NCI-H1105 (cell line): Measurements from ENCODE around the gene PIGL.
"Not testable (repeated sequence)": the region's sequence is repeated elsewhere in the genome, so short reads cannot be mapped to it uniquely, and the experiment has no call there.

Experiments
- DNase-seq: peaks from one replicate; lab custom pipeline; 2025; lab: John Stamatoyannopoulos, UW

PIGL gene

DNA sequence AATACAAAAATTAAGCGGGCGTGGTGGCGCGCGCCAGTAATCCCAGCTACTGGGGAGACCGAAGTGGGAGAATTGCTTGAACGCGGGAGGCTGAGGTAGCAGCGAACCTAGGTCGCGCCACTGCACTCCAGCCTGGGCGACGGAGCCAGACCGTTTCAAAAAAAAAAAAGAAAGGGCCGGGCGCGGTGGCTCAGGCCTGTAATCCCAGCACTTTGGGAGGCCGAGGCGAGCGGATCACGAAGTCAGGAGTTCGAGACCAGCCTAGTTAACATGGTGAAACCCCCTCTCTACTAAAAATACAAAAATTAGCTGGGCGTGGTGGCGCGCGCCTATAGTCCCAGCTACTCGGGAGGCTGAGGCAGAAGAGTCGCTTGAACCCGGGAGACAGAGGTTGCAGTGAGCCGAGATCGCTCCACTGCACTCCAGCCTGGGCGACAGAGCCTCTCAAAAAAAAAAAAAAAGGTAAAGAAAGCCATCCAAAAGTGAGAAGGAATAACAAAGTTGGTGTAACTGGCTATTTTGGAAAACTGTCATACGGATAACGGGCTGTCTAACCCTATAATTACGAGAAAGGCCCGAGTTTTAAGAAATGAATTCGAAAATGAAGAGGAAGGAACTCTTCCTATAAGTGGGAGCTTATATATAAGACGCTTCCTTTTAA lies 539 bp upstream of the PIGL start:
- not testable (repeated sequence) for DNase-seq

DNA sequence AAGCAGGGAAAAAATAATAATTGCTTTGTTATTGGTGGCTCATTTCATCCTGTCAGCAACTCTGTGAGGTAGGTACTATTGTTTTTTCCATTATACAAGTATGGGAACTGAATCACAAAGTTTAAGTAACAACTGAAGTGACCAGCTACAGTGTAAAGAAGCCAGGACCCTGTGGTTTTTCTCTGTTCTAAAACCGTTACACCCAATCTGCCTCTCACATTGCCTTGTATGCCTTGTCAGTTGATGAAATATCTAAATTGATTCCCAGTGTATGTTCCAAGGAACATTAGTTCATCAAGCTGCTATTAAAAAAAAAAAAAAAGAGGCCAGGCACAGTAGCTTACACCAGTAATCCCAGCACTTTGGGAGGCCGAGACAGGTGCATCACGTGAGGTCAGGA lies 5.4 kb downstream of the PIGL start:
- DNase-seq = no peak

DNA sequence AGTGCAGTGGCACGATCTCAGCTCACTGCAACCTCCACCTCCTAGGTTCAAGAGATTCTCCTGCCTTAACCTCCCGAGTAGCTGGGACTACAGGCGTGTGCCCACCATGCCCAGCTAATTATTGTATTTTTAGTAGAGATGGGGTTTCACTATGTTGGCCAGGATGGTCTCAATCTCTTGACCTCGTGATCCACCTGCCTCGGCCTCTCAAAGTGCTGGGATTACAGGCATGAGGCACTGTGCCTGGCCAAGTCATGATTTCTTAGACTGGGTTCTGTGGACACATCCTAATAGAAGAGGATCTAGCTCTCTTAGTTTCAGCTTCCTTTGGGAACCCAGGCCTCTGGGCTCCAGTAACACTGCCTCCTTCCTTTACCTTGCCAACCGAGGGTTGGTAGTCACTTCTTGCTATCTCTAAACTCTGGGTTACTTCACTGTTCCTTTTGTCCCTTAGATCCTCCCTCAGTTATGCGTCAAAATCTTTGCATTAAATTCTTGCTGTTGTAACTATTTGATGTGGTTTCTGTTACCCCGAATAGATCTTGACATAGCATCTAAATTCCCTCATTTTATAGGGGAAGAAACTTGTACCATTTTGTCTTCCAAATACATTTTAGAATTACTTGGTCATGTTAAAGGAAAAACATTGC lies 13.0 kb downstream of the PIGL start:
- DNase-seq = not testable (repeated sequence)

DNA sequence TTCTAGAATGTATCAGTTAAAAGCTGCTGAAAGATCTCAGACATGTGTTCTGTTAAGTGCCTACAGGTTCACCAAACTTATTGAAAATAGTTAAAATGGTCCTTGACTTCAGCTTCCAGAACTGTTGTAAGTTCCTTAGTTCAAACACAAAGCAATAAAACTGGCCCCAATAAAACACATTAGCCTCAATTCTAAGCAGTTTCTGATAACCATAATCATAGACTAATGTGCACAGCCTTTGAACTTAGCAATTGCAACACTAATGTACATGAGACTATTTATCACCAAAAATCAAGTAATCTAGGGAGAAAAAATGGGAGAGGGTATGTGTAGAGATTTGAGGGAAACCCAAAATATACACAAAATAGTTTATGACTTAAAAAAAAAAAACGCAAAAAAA lies 15.4 kb downstream of the PIGL start:
- no peak for DNase-seq

DNA sequence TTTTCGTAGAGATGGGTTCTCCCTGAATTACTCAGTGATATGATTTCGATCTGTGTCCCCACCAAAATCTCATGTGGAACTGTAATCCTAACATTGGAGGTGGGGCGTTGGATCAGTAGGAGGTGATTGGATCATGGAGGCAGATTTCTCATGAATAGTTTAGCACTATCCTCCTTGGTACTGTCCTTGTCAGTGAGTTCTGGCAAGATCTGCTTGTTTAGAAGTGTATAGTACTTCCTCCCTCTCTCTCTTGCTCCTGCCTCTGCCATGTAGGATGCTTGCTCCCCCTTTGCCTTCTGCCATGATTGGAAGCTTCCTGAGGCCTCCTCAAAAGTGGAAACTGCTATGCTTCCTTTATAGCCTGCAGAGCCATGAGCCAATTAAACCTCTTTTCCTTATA lies 22.9 kb downstream of the PIGL start:
- no peak for DNase-seq

DNA sequence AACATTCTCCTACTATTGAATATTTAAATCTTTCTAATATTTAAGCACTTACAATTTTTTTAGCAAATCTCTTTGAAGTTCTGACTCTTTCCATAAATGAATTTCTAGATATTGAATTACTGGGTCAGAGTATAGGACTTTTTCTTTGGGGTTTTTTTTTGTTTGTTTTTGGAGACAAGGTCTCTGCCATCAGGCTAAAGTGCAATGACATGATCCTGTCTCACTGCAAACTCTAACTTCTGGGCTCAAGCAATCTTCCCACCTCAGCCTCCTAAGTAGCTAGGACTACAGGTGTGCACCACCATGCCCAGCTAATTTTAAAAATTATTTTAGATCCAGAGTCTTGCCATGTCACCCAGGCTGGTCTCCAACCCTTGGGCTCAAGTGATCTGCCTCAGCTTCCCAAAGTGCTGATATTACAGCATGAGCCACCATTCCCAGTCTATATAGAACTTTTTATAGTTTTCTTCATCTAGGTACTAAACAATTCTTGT lies 24.9 kb downstream of the PIGL start:
- no peak for DNase-seq

DNA sequence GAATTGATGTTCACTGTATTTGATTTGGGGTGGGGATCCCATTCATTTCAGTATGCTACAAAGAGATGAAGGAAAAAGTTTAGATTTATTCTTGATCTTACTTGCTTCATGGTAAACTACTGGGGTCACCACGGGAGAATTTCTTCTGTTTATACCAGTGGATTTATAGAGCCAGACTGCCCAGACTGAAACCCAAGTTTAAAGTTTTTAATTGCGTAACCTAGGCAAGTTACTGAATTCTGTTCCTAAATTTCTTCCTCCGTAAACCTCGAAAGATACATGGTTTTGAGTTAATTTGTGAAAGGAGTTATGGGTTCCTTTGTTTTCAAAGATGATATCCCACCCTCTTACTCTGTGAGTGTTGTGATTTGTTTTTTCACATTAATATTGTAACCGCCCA lies 26.4 kb downstream of the PIGL start:
- no peak for DNase-seq

DNA sequence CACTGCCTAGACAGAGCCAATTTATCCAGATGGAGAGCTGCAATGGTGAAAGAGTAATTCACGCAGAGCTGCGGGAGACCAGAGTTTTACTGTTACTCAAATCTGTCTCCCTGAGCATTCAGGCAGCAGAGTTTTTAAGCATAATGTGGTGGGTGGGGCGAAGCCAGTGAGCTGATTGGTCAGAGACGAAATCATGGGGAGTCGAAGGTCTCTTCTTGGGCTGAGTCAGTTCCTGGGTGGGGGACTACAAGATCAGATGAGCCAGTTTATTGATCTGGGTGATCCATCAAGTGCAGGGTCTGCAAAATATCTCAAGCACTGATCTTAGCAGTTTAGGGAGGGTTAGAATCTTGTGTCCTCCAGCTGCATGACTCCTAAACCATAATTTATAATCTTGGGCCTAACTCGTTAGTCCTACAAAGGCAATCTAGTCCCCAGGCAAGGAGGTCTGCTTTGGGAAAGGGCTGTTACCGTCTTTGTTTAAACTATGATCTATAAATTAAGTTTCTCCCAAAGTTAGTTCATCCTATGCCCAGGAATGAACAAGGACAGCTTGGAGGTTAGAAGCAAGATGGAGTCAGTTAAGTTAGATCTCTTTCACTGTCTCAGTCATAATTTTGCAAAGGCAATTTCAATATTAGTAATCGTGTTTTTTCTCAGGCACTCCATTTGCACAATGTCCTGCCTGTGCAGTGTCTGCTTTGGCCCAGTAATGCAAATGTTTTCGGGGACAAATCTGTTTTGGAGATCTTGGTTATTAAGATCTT lies 27.0 kb downstream of the PIGL start:
- no peak for DNase-seq

DNA sequence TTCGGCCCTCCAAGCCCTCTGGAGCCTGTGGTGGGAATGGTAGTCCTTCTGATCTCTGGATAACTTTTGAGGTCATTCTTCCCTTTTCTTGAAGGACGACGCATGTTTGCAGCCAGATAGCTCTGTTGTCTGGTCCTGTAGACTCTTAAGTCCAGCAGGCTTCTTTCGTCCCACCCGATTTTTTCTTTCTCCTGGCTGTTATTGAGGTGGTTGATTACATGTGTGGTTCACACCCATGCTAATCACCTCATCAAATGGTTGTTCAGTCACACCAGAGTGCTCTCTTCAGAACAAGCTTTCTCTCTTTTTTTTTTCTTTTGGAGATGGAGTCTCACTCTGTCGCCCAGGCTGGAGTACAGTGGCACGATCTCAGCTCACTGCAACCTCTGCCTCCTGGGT lies 30.6 kb downstream of the PIGL start:
- no peak for DNase-seq

DNA sequence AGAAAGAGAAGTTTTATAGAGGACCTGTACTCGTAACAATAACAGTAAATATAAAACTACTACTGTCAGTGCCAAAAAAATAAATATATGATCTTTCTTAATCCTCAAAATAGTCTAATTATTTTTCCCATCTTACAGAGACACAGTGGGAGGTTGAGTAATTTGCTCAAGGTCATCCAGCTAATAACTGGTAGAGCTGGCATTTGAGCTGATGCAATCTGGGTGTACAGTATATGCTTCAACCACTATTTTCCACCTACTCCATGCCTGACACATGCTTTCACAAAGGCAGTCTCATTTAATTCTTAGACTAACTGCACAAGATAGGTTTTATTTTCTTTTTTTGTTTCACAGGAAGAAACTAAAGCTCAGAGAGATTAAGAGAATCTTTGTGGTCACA lies 33.6 kb downstream of the PIGL start:
- DNase-seq = no peak

DNA sequence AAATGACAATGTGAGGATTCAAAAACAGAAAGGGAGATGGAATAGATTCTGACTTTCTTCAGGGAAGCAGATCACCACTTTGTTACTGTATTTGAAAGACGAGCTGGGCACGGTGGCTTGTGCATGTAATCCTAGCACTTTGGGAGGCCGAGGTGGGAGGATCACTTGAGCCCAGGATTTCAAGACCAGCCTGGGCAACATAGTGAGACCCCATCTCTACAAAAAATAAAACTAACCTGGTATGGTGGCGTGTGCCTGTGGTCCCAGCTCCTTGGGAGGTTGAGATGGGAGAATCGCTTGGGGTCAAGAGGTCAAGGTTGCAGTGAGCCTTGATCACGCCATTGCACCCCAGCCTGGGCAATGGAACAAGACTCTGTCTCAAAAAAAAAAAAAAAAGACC lies 34.0 kb downstream of the PIGL start:
- no peak for DNase-seq

DNA sequence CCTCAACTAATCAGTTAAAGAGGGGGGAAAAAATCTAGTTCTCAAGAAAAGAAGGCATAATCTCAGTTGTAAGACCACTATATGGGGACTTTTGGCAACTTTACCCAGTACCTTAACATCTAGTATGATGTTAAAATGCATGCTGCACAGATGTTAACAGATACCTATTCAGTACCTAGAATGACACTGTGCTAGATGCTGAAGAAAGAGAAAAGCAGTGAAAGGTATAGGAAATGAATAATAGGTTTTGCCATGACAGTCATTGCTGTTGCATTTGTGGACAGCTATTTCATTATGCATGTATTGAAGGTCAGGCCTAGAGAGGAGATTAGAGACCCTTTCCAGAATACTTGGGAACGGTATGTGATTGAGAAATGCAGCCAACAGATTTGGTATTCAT lies 34.5 kb downstream of the PIGL start:
- no peak for DNase-seq

DNA sequence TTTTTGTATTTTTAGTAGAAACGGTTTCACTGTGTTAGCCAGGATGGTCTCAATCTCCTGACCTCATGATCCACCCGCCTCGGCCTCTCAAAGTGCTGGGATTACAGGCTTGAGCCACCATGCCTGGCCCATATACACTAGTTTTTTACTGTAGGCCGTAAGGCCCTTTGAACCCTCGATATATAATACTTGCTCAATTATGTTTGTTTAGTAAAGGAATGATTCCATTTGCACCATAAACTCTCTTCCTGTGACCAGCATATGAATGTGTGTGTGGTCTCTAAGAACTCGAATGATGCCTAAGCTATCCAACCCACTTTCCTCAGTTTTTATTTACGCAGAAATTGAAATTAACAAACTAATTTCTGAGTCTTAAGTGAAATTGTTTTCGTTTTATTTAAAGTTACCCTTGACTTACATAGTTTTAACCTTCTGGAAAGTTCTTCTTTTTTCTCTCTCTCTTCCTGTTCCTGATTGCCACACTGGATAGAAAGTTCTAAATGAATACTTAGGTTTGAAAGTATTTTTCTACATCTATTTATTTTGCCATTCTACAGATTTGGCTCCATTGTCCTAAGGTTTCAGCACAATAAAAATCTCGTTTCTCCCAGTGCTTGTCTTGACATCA lies 37.9 kb downstream of the PIGL start:
- no peak for DNase-seq

DNA sequence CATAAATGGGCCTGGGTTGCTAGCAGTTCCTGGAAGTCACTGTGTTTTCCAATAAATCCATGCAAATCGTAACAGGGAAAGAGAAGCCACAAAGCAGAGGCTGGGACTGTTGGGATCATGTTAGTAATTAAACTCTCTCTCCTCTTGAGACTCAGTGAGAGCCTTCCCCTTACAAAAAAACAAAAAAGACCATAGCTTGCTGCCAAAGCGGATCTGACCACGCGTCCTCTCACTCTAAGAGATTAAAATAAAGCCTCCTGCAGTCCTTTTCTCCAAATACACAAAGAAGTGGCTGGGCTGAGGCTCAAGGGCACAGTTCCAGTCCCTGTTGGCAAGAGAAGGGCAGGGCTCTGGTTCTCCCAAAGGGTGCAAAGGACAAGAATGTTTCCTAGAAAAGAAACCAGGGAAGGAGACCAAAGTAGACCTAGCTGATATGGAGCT lies 38.5 kb downstream of the PIGL start:
- no peak for DNase-seq

DNA sequence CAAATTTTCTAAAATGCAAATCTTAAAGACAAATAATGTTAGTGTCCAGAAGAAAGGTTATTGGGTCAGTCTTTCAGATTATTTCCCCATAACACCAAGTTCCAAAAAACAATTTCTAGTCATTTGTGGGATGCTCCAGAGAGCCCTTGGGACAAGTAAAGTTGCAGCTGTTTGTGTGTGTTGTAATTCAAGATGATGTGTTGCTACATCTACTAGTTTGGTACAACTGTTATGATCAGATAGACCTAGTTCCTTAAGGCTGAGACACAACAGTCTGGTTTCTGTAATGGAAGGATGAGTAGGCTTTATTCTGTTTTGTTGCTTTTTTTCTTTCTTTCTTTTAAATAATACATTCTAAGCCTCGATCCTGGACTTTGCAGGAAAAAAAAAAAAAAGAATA lies 41.9 kb downstream of the PIGL start:
- DNase-seq = no peak

DNA sequence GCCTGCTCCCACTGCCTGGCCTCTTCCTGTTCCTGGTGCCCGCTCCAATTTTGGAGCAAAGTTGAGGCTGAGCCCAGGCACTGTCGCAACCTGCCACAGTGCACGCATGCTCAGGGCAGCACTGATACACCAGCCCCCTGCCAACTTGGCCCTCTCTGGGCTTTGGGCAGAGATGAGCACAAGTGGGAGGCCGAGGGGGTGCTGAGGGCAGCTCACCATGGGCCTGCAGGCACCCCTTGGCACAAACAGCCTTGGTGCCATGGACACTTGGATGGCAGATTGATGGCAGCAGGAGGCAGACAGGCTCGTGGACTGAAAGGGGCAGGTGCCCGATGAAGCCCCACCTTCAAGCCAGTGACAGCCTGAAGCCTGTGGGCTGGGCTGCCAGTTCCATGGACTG lies 42.9 kb downstream of the PIGL start:
- no peak for DNase-seq

DNA sequence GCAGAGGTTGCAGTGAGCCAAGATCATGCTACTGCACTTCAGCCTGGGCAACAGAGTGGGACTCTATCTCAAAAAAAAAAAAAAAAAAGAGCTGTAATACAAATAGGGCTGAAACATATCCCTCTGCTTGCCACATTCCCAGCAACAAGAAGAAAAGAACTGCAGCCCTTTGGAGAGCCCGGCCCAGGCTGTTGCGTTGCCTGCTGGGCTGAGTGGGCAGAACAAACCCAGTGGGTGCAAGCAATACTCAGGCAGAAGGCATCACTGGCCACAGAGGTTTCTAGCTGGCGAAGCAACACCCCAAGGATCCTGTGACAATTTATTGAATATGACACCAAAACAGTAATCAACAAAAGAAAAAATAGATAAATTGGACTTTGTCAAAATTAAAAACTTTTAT lies 44.0 kb downstream of the PIGL start:
- no peak for DNase-seq

DNA sequence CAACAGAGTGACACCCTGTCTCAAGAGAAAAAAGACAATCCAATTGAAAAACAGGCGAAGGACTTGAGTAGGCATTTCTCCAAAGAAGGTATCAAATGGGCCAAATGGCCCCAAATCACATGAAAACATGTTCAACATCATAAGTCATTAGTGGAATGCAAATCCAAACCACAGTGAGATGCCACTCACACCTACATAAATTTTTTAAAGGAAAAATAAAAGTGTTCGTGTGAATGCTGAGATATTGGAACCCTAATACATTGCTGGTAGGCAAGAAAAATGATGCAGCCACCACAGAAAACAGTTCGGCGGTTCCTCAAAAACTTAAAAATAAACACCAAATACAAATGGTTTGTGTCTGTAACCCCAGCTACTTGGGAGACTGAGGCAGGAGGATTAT lies 45.2 kb downstream of the PIGL start:
- no peak for DNase-seq

DNA sequence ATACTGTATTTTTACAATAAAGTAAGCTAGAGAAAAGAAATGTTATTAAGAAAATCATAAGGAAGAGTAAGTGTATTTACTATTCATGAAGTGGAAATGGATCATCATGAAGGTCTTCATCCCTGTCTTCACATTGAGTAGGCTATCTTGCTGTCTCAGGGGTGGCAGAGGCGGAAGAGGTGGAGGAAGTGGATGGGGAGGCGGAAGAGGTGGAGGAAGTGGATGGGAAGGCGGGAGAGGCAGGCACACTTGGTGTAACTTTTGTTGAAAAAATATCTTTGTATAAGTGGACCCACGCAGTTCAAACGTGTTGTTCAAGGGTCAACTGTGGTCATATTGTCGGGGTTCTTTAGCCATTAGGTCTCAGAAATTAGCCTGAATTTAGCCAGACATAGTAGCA lies 50.2 kb downstream of the PIGL start:
- no peak for DNase-seq

DNA sequence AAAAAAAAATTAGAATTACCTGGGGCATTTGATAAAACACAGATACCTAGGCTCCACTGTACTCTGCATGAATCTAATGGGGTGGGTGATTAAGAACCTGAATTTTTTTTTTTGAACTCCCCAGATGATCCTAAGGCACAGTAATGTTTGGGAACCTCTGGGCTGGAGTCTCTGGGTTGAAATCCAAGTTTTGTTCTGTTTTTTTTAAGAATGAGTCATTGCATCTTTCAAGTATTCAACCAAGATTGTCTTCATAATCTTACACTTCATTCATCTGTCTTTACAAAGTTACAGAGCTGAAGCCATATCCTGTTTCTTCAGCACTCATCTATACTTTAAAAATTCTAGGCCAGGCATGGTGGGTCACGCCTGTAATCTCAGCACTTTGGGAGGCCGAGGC lies 52.6 kb downstream of the PIGL start:
- DNase-seq = no peak

DNA sequence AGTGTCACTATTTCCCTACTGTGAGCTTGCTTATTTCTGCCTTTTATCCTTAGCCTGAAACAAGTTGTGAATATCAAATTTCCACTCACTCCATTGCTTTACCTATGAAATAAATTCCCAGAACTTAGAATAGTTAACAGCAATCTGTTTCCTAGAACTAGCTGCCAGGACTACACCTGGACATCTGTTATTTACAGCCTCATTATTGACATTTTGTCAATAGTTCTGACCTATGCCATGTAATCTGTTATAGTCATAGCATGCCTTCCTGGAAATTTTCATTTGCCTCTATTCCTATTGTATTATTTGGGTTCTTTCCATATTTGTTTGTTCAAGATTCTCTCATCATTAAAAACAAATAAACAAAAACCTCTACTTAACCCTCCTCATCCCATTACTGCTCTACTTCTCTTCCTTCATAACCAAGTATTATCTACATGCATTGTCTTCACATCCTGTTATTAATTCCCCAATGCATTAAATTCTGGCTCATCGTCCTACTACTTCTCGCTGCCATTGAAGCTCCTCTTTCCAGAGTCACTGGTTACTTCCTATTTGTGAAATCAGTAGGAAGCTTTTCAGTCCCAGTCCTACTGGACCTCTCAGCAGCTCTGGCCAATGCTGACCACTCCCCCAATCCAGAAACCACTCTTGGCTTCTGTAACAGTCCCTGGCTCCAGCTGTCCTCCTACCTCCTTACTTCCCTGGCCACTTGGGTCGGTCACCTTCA lies 55.3 kb downstream of the PIGL start:
- no peak for DNase-seq

DNA sequence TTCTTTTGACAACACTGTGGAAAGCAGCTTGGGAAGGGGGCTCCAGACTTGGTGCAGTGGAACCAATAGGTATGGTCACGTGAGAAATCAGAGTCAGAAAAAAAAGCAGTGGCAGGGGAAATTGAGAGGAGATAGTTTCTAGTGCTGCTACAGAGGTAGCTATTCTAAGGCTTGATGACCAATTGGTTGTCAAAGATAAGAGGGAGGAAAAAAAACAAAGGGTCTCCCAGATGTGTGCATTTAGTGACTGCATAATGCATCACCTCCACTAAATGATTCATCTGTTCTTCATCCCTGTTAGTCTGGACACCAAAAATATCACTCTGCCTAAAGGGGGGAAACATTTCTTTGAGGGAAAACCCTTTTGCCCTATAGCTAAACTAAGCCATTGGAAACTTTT lies 56.5 kb downstream of the PIGL start:
- DNase-seq = no peak
